Endodermal cell (in vitro differentiated cells): ENCODE data around the gene C11orf24. TPM values are rescaled to one million over a fixed set of nuclear protein-coding genes. Genes with fewer than 3 reads are reported as not detected.

Experiments used
- DNase-seq: peaks from one replicate; pipeline ENCODE4 v3.0.0-alpha.2; 2017
- H3K27ac ChIP-seq: 2 replicates; pipeline ENCODE4 v1.5.1; 2013; ENCODE audit warnings: mild to moderate bottlenecking, low read depth, low read length, moderate library complexity
- H3K27me3 ChIP-seq: 2 replicates; pipeline ENCODE4 v1.6.1; 2013; ENCODE audit warnings: mild to moderate bottlenecking, low read length, moderate library complexity; ENCODE audit not compliant: insufficient read depth, control insufficient read depth, poor library complexity, severe bottlenecking
- H3K36me3 ChIP-seq: 2 replicates; pipeline ENCODE4 v1.7.0; 2013; ENCODE audit warnings: mild to moderate bottlenecking, low read length, moderate library complexity; ENCODE audit not compliant: control insufficient read depth, insufficient read depth
- H3K4me1 ChIP-seq: one replicate; pipeline ENCODE4 v1.7.0; 2013; ENCODE audit warnings: low read length; ENCODE audit not compliant: control insufficient read depth, insufficient read depth
- H3K4me3 ChIP-seq: 2 replicates; pipeline ENCODE4 v1.5.1; 2013; ENCODE audit warnings: mild to moderate bottlenecking, low read length, moderate library complexity
- H3K9ac ChIP-seq: 2 replicates; pipeline ENCODE4 v1.6.1; 2013; ENCODE audit warnings: mild to moderate bottlenecking, low read length, moderate library complexity; ENCODE audit not compliant: poor library complexity, severe bottlenecking; ENCODE audit errors: extremely low read depth
- H3K9me3 ChIP-seq: 2 replicates; pipeline ENCODE4 v1.6.1; 2013; ENCODE audit warnings: mild to moderate bottlenecking, low read length, moderate library complexity; ENCODE audit not compliant: control insufficient read depth
- H3K27ac Mint-ChIP-seq: 2 replicates; pipeline ENCODE4 v1.8.0; 2020; ENCODE audit warnings: mixed read lengths
- H3K27me3 Mint-ChIP-seq: 2 replicates; pipeline ENCODE4 v1.8.0; 2021; ENCODE audit warnings: mild to moderate bottlenecking, mixed read lengths; ENCODE audit not compliant: insufficient read depth
- H3K36me3 Mint-ChIP-seq: 2 replicates; pipeline ENCODE4 v1.8.0; 2020; ENCODE audit warnings: low read depth, mixed read lengths
- H3K4me1 Mint-ChIP-seq: 2 replicates; pipeline ENCODE4 v1.8.0; 2020; ENCODE audit warnings: mixed read lengths
- H3K4me3 Mint-ChIP-seq: 2 replicates; pipeline ENCODE4 v1.8.0; 2020; ENCODE audit warnings: mild to moderate bottlenecking, moderate library complexity, mixed read lengths
- H3K9me3 Mint-ChIP-seq: 2 replicates; pipeline ENCODE4 v1.8.0; 2020; ENCODE audit warnings: mild to moderate bottlenecking, mixed read lengths
- CTCF ChIP-seq: fragments of 200-600 bp; sonication (generic); conservative IDR thresholded peaks from 2 replicates; pipeline ENCODE4 v1.5.0; 2021; ENCODE audit warnings: antibody characterized with exemption, mild to moderate bottlenecking
- WGBS, 2 experiments: methylation state at CpG; one replicate each; pipeline versions ENCODE4 v1.1.5 to v1.1.7; 2013; ENCODE audit warnings: missing lambda C conversion rate in 2 of 2, mixed read lengths in 1 of 2; ENCODE audit not compliant: insufficient coverage in 1 of 2, insufficient read length in 1 of 2; 5-methylcytosine and 5-hydroxymethylcytosine counted together
- total RNA-seq, 2 donors: library from RNA; stranded (reverse); fragmentation: NEBNext Ultra II Directional in 1 of 2; extraction: Animal tissue kit (Norgen Biotek cat#: 25700) in 1 of 2; gene quantifications; 2 replicates in 1 of 2; 3 replicates in 1 of 2; pipeline ENCODE4 v1.2.1, GENCODE V29; 2021

The C11orf24 gene
- total RNA-seq, 2 donors from 2014 or later, result 38.4 to 39.4 TPM

- H3K4me3 Mint-ChIP-seq, result peak overlapping the region; percentile 85
- H3K36me3 ChIP-seq, result peaks cover 25% of the 10 kb centered on the region
- DNase-seq, result no peak
- peak overlapping the region; percentile 97 for H3K9ac ChIP-seq
- H3K9me3 Mint-ChIP-seq, result no peaks in the 10 kb centered on the region
- H3K4me3 ChIP-seq, result peak overlapping the region; percentile 98
- no peaks in the 10 kb centered on the region for H3K27me3 Mint-ChIP-seq
- peaks cover 20% of the 10 kb centered on the region for H3K36me3 Mint-ChIP-seq
- H3K4me1 ChIP-seq, result no peaks in the 10 kb centered on the region
- 88 to 90% methylated on average over 6 to 8 of the region's 8 CpGs for WGBS, 2 experiments
- H3K27ac ChIP-seq, result no peak overlapping the region
- H3K4me1 Mint-ChIP-seq, result peaks cover 16% of the 10 kb centered on the region
- H3K27ac Mint-ChIP-seq, result peak overlapping the region; percentile 93
- H3K9me3 ChIP-seq, result no peaks in the 10 kb centered on the region
- H3K27me3 ChIP-seq, result no peaks in the 10 kb centered on the region
- no peak for TF ChIP-seq CTCF
Observed at GRCh38 chr11:68270196-68271022, 1.4 kb downstream of the C11orf24 start.

GRCh38 chr11:68269414-68270081, 2.2 kb downstream of the C11orf24 start:
- Mint-ChIP-seq H3K27me3 (no peaks in the 10 kb centered on the region), H3K27ac (peak overlapping the region; percentile 2), H3K4me3 (no peak overlapping the region), H3K4me1 (peaks cover 16% of the 10 kb centered on the region), H3K9me3 (no peaks in the 10 kb centered on the region), H3K36me3 (peaks cover 29% of the 10 kb centered on the region)
- no peaks in the 10 kb centered on the region for H3K27me3 ChIP-seq
- H3K4me1 ChIP-seq, result no peaks in the 10 kb centered on the region
- H3K9ac ChIP-seq, result no peak overlapping the region
- H3K9me3 ChIP-seq, result no peaks in the 10 kb centered on the region
- 91 to 95% methylated on average over 7 to 10 of the region's 10 CpGs for WGBS, 2 experiments
- no peak overlapping the region for H3K27ac ChIP-seq
- no peak for TF ChIP-seq CTCF
- H3K4me3 ChIP-seq, result peak overlapping the region; percentile 13
- H3K36me3 ChIP-seq, result peaks cover 25% of the 10 kb centered on the region
- no peak for DNase-seq

GRCh38 chr11:68267881-68268240, 3.9 kb downstream of the C11orf24 start:
- H3K4me1 Mint-ChIP-seq, result peaks cover 16% of the 10 kb centered on the region
- Histone ChIP-seq H3K9me3 (no peaks in the 10 kb centered on the region), H3K27ac (no peak overlapping the region), H3K4me3 (no peak overlapping the region), H3K36me3 (peaks cover 34% of the 10 kb centered on the region), H3K9ac (no peak overlapping the region), H3K27me3 (no peaks in the 10 kb centered on the region), H3K4me1 (no peaks in the 10 kb centered on the region)
- H3K27ac Mint-ChIP-seq, result no peak overlapping the region
- H3K27me3 Mint-ChIP-seq, result no peaks in the 10 kb centered on the region
- H3K4me3 Mint-ChIP-seq, result no peak overlapping the region
- WGBS, 2 experiments, result 92 to 100% methylated on average over 1 to 6 of the region's 6 CpGs
- peaks cover 38% of the 10 kb centered on the region for H3K36me3 Mint-ChIP-seq
- DNase-seq, result no peak
- TF ChIP-seq CTCF, result no peak
- H3K9me3 Mint-ChIP-seq, result no peaks in the 10 kb centered on the region
